ENCODE data around the gene KCNQ1OT1.

Gene KCNQ1OT1

DNA sequence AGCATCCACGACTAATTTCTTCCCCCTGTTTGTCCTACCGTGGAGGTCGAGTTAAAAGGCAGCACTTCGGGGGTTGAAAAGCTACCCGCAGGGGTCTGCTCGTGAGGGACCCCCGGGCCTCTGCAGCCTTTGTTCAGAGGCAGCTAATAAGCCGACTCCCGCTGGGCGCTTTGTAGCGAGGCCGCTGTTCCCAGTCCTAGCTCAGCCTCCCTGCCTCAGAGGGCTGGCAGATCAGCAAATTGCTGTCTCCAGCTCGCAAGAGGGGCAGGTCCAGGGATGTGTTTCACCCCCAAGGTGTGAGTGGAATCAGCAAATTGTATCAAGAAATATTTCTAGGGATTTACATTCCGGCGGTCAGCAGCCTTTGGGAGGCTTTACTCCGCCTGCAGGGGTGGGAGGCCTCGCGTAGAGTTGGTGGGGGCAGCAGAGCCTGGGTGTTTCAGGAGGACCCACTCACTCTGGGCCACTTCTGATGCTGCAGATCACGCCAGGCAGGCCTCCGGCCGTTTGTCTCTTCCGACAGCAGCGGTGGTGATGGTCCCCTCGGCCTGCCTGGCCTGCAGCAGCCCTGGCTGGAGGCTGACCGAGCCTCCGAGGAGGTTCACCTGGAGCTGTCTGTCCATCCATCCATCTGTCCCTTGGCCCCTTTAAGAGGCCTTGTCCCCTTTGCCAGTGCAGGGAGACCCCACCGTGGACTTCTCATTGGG, 21.6 kb upstream of the KCNQ1OT1 start:
- no peak for DNase-seq (ENCODE audit: low read depth, low spot score)

- no peak for DNase-seq (ENCODE audit: low read depth, low spot score)
These were observed 20.2 kb upstream of the KCNQ1OT1 start for GRCh38 chr11:2719831-2720590.

GRCh38 chr11:2718817-2719438, 19.1 kb upstream of the KCNQ1OT1 start:
- no peak for DNase-seq (ENCODE audit: low read depth, low spot score)

DNA sequence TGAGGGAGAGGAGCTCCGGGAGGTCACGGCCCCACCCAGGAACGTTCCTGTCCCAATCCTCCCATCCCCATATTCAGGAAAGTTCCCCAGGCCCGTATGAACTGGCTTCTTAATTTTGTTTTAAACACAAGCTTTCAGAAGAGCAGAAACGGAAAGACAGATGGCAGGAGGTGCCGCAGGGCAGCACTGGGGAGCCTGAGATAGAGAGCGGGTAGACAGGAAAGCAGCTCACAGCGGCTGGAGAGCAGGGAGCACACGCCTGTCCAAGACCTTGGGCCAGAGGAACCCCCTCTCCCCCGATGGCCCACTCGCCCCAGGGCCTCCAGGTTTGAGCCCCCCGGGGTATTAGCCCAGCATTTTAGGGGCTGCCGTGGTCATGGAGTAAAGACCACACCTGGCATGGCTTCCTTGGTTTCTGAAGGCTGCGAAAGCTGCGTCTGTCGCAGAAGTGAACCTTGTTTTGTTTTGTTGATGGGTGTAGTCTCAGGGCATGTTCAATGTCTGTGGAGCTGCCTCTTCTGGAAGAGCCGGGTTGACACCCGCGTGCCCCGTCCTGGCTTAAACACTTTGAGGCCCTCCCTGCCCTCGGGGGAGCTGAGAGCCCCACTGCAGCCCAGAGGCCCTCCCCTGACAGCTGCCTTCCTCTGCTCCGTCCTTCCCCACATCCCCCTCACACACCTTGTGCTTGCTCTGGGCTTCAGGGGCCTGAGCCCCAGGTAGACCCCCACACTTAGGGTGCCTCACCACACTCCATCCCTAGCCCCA, 17.9 kb upstream of the KCNQ1OT1 start:
- DNase-seq (ENCODE audit: low read depth, low spot score) = no peak

GRCh38 chr11:2716376-2717095, 16.7 kb upstream of the KCNQ1OT1 start:
- no peak for DNase-seq (ENCODE audit: low read depth, low spot score)

- DNase-seq (ENCODE audit: low read depth, low spot score) = no peak
These were observed 16.0 kb upstream of the KCNQ1OT1 start for GRCh38 chr11:2715716-2716350.

DNA sequence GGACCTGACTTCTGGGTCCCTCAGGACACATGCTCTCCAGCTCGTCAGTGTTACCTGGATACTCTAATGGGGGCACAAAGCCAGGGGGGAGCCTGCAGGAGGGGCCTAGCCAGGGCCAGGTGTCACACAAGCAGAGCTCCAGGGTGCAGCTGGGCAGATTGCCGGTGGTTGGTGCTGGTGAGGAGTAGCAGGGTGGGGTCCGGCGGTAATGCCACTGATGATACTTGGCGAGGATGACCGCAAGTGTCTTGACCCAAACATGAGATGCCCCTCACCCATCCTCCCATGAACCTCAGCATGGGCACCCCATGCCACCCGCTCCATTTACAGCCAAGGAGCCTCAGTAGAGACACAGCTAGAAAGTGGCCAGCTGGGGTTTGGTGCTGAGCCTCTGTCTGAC, 15.1 kb upstream of the KCNQ1OT1 start:
- no peak for DNase-seq (ENCODE audit: low read depth, low spot score)

- DNase-seq (ENCODE audit: low read depth, low spot score) = no peak
These were observed 14.6 kb upstream of the KCNQ1OT1 start for GRCh38 chr11:2714463-2714800.

DNA sequence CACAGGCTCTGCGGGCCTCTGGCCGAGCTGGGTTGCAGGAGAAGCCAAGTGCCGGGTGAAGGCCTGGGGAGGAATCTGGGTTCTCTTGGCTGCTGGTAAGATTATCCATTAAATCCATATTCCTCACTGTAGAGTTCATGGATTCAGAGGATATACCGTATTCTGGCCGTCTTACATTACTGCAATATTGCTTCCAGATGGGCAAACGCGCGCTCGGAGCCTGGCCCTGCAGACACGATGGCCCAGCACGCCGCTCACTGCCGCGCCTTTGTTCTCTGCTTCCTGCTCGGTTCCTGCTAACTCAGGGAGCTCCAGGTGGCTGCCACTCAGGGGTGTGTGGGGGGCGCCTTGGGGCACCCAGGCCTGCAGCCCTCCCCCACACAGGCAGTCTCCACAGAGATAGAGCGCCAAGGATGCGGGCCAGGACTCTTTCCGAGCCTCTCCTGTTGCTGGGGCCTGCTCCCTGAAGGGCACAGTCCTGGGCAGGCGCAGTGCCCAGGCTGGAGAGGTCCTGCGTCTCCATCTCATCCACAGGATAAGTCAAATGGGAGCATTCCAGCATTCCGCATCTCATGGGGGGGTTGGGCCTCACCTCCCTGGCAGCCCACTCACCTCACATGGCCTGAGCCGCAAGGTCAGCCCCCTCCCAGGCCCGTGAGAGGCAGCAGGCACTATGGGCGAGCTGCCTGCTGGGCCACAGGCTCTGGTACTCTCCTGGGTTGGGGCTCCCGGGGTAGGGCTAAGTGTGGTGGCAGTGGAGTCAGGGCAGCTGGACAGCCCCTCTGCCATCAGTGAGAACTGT, 14.1 kb upstream of the KCNQ1OT1 start:
- no peak for DNase-seq (ENCODE audit: low read depth, low spot score)

DNA sequence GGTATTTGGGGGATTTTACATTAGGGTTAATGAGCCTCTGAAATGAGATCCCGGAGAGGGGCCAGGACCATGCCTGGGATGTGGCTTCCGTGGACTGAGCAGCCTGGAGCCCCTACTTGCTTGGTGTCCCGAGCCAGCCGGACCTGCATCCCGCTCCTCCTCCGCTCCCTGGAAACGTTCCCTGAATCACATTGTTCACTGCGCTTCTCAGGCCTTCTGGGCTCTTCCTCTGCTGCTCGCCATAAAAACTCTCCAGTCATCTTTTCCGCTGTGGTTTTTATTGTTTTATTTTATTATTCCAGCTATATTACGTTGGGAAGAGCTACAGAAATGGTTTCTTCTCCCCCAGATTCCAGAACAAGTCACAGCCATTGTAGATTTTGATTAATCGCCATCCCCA, 13.3 kb upstream of the KCNQ1OT1 start:
- DNase-seq (ENCODE audit: low read depth, low spot score) = no peak

- DNase-seq (ENCODE audit: low read depth, low spot score) = no peak
These were observed 11.4 kb upstream of the KCNQ1OT1 start for GRCh38 chr11:2711161-2711560.

DNA sequence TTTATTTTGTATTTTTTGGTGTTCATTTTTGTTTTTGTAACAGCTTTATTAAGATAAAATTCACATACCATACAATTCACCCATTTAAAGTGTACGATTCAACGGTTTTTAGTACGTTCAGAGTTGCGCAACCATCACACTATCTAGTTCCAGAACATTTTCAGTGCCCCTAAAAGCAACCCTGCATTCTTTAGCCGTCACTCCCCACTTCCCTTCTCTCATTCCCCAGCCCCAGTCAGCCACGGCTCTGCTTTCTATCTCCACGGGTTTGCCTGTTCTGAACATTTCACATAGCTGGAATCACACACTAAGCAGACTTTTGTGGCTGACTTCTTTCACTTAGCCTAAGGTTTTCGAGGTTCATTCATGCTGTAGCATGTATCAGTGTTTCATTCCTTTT, 9.6 kb upstream of the KCNQ1OT1 start:
- DNase-seq (ENCODE audit: low read depth, low spot score) = no peak

GRCh38 chr11:2708757-2709281, 9.0 kb upstream of the KCNQ1OT1 start:
- DNase-seq (ENCODE audit: low read depth, low spot score) = no peak

DNA sequence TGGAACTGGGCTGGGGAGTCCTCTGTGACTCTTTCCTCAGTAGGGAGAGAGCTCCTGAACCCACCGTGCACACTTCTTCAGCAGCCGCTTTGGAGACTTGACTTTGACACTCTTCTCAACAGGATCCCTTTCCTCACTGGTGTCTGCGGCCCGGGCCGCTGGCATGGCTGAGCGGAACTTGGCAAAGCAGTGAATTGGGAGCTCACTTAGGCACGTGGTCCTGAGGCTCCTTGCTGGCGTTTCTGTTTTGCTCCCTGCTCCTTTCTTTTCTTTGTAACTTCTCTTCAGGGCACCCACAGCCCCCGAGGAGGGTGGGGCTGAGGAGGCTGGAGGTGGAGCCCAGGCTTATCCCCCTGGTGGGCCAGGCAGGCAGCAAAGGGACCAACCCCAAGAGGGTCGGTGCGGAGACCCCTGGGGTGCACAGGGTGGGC, 8.4 kb upstream of the KCNQ1OT1 start:
- no peak for DNase-seq (ENCODE audit: low read depth, low spot score)

GRCh38 chr11:2707736-2708135, 7.9 kb upstream of the KCNQ1OT1 start:
- DNase-seq (ENCODE audit: low read depth, low spot score) = no peak

DNA sequence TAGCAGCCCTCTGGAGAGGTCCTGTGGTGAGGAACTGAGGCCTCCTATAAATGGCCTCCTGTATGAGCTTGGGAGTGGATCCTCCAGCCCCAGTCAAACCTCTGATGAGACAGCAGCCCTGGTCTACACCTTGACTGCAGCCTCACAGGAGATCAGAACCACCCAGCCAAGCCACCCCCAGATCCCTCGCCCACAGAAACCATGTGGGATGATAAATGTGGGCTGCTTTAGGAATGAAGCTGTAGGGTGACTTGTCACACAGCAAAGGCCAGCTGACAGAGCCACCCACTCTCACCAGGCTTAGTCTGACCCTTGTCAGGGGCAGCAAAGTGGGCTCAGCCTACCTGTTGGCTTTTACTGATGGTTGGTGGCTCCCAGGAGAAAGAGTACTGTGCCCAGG, 6.5 kb upstream of the KCNQ1OT1 start:
- DNase-seq (ENCODE audit: low read depth, low spot score) = no peak

DNA sequence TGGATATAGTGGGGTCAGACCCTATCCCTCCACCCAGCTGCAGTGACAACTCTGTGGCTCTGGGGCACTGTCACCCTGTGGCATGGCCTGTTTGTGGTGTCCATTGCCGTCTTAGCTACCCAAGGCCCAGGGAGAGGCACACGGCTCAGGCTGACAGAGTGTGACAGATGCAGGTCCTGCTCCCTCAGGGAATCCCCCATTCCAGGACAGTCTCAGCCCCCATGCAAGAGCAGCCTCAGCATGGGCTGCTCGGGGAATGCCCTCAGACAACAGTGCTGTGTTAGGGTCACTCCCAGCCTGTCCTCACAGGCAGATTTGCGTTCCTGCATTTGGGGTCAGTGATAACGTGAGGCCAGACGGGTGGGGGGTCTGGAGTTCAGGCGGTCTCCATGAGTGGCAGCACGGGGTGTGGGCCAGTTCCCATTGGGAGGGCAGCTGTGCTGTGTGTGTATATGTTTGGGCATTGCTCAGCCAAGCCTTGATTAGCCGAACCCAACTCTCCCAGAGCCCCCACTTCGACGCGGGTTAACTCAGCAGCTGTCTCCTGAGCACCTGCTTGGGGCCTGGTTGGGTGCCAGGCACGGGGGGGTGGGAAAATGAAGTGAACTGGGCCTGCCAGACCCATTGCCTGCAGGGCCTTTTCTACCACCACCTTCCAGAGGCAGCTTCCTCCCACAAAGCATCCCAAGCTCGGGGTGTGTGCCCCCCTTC, 5.3 kb upstream of the KCNQ1OT1 start:
- no peak for DNase-seq (ENCODE audit: low read depth, low spot score)

GRCh38 chr11:2704356-2704755, 4.6 kb upstream of the KCNQ1OT1 start:
- DNase-seq (ENCODE audit: low read depth, low spot score) = no peak

Data from iPS DF 19.7 (cell line).